Cardiac muscle cell (in vitro differentiated cells and primary cell): ENCODE measurements around the gene ASIC5. TPM values are rescaled to one million over a fixed set of nuclear protein-coding genes. Genes with fewer than 3 reads are reported as not detected.
"Not testable (repeated sequence)": the region's sequence is repeated elsewhere in the genome, so short reads cannot be mapped to it uniquely, and the experiment has no call there.

Source experiments
- DNase-seq, 2 donors: peaks; one replicate each; pipeline versions ENCODE4 v3.0.0 to v3.0.0-alpha.2; 2010 to 2017; ENCODE audit warnings: low read depth in 1 of 2, low spot score in 1 of 2
- H3K27ac ChIP-seq: fragments of 200-600 bp; sonication (generic); 2 replicates; pipeline ENCODE4 v1.5.1; 2016
- H3K27me3 ChIP-seq: fragments of 200-600 bp; sonication (generic); 2 replicates; pipeline ENCODE4 v1.6.0; 2016; ENCODE audit warnings: control low read depth
- H3K36me3 ChIP-seq: fragments of 200-600 bp; sonication (generic); 2 replicates; pipeline ENCODE4 v1.5.1; 2016; ENCODE audit warnings: control low read depth
- H3K4me1 ChIP-seq: fragments of 200-600 bp; sonication (generic); 2 replicates; pipeline ENCODE4 v1.8.1; 2017; ENCODE audit warnings: low read depth, mild to moderate bottlenecking, mixed run types
- H3K4me3 ChIP-seq: fragments of 200-600 bp; sonication (generic); 2 replicates; pipeline ENCODE4 v1.5.1; 2016; ENCODE audit warnings: mild to moderate bottlenecking
- H3K9me3 ChIP-seq: fragments of 200-600 bp; sonication (generic); 2 replicates; pipeline ENCODE4 v1.5.1; 2017; ENCODE audit warnings: low read depth, mild to moderate bottlenecking, control low read depth
- polyA plus RNA-seq: library from polyadenylated mRNA; unstranded; fragments of >200 nt; fragmentation: Nextera tagmentation; extraction: Ambion mirVana; gene quantifications from 2 replicates; pipeline ENCODE4 v1.2.1, GENCODE V29; 2016
- total RNA-seq: library from RNA; depleted of rRNA; stranded (reverse); fragments of >200 nt; gene quantifications from 2 replicates; pipeline ENCODE4 v1.2.3, GENCODE V29; 2016
- TF ChIP-seq, protein P1 (sequence below): IDR thresholded peaks from 2 replicates; pipeline ENCODE4 v1.5.1; 2012; ENCODE audit warnings: low read depth, mild to moderate bottlenecking, low read length

The ASIC5 gene
- total and polyA plus RNA-seq, 2 experiments from 2014 or later, result not detected

DNA sequence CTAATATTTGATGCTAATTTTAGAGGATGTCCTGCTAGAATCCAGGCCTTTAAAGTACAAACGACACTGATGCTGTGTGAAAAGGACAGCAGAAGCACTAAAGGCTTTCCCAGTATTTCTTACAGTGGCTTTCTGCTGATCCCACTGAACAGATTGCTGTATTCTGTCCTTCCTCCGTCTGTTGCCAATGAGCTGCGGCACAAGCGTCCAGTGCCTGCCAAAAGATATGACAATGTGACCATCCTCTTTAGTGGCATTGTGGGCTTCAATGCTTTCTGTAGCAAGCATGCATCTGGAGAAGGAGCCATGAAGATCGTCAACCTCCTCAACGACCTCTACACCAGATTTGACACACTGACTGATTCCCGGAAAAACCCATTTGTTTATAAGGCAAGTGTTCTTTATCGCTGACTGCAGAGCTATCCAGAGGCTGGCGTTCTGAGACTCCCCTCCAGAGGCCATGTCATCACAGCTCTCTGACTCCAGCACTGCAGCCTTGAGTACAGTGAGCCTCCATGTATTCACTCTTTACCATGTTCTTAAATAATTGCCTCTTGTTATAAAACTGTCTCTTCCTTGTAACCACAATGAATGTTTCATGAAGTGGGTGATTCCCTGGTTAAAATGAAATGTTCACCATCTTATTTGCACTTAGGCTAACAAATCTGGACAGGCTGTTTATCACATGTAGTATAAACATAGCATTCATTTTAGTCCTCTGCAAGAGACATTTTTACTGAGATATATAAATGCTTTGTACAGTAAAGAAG lies 63.7 kb downstream of the ASIC5 start:
- DNase-seq, result no peak
- TF ChIP-seq, protein P1, sequence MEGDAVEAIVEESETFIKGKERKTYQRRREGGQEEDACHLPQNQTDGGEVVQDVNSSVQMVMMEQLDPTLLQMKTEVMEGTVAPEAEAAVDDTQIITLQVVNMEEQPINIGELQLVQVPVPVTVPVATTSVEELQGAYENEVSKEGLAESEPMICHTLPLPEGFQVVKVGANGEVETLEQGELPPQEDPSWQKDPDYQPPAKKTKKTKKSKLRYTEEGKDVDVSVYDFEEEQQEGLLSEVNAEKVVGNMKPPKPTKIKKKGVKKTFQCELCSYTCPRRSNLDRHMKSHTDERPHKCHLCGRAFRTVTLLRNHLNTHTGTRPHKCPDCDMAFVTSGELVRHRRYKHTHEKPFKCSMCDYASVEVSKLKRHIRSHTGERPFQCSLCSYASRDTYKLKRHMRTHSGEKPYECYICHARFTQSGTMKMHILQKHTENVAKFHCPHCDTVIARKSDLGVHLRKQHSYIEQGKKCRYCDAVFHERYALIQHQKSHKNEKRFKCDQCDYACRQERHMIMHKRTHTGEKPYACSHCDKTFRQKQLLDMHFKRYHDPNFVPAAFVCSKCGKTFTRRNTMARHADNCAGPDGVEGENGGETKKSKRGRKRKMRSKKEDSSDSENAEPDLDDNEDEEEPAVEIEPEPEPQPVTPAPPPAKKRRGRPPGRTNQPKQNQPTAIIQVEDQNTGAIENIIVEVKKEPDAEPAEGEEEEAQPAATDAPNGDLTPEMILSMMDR, result no peak
- no peaks in the 10 kb centered on the region for H3K9me3 ChIP-seq
- no peaks in the 10 kb centered on the region for H3K4me1 ChIP-seq
- H3K36me3 ChIP-seq, result peaks cover 44% of the 10 kb centered on the region
- H3K27ac ChIP-seq, result no peak overlapping the region
- H3K4me3 ChIP-seq, result no peak overlapping the region
- no peaks in the 10 kb centered on the region for H3K27me3 ChIP-seq

DNA sequence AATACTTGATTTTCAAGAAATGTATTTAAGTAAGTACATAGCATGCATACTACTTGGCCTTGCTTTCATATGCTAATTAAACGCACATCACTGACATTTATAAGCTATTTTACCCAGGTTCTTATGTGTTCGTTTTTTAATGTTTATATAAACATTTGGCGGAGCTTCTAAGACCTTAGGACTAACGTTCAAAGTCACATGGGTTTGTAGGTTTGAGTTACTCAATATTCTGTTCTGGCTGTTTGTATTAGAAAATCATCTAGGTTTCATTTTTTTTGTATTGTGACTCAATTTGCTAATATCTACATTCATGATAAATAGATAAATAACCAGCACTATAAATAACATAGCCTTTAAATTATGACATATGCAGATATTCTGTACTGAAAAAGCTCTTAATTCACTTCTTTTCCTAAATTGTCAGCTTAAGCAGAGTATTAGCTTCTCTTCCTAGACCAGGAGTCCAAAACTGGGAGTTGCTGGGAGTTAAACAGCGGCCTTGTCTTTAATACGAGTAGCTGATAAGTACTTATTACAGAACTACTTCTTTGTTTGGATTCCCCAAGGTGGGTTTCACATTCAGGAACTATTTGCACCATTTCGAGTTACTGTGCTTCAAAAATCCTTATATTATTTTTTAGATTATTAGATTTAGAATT lies 65.3 kb downstream of the ASIC5 start:
- Histone ChIP-seq H3K27me3 (no peaks in the 10 kb centered on the region), H3K36me3 (peaks cover 44% of the 10 kb centered on the region), H3K4me1 (no peaks in the 10 kb centered on the region), H3K27ac (no peak overlapping the region), H3K4me3 (no peak overlapping the region), H3K9me3 (no peaks in the 10 kb centered on the region)
- no peak for DNase-seq
- TF ChIP-seq, protein P1, result no peak

DNA sequence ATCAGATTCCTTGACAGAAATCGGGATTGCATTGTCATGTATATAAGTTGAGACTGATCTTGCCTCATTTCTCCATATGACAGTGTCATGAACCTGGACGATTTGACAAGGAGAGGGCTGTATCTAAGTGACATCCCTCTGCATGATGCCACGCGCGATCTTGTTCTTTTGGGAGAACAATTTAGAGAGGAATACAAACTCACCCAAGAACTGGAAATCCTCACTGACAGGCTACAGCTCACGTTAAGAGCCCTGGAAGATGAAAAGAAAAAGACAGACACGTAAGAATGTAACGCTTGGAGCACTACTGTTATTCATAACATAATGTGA lies 66.3 kb downstream of the ASIC5 start:
- no peak overlapping the region for H3K4me3 ChIP-seq
- peaks cover 40% of the 10 kb centered on the region for H3K36me3 ChIP-seq
- TF ChIP-seq, protein P1, result no peak
- no peaks in the 10 kb centered on the region for H3K4me1 ChIP-seq
- H3K9me3 ChIP-seq, result no peaks in the 10 kb centered on the region
- no peak overlapping the region for H3K27ac ChIP-seq
- no peak for DNase-seq
- no peaks in the 10 kb centered on the region for H3K27me3 ChIP-seq

DNA sequence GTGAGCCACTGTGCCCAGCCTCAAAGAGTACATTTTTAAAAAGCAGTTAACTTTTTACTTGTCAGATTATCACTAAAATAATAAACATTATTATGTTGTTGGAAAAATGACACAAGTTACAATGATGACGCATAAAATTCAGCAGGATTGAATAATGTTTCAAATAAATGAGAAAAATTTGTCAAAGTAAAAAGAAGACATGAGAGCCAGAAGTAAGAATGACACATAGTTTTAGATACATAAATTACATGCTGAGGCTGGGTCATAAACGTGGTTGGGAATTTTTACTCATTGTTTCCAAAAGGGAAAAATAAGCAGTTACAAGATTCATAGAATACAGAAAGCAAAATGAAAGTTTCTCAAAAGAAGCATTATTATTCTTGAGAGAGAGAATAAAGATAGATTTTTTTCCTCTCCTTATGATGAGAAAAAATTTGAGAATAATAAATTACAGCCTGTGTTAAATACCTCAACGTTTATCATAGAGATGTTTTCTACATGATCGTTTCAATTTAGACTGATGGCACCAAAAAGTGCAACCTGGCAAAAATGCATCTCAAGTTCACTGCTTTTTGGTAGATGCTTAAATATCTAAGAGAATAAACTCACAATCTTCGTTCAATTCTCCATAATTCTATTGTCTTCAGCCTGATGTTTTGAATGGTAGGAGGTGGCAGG lies 66.8 kb downstream of the ASIC5 start:
- no peak overlapping the region for H3K27ac ChIP-seq
- H3K36me3 ChIP-seq, result peaks cover 42% of the 10 kb centered on the region
- TF ChIP-seq, protein P1, result no peak
- H3K9me3 ChIP-seq, result no peaks in the 10 kb centered on the region
- H3K27me3 ChIP-seq, result no peaks in the 10 kb centered on the region
- H3K4me3 ChIP-seq, result no peak overlapping the region
- DNase-seq, result no peak
- no peaks in the 10 kb centered on the region for H3K4me1 ChIP-seq

DNA sequence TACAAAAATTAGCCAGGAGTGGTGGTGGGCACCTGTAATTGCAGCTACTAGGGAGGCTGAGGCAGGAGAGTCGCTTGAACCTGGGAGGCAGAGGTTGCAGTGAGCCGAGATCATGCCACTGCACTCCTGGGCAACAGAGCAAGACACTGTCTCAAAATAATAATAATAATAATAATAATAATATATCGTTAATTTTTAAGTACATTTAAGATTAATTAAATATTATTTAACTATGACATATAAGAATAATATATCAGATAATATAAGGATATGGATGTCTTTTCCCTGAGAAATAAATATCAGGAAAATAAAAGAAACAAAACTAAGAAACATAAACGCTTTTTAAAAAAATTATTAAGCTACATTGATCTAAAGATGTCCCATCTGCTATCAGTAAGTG lies 68.5 kb downstream of the ASIC5 start:
- not testable (repeated sequence) for H3K4me1 ChIP-seq, H3K27ac ChIP-seq, H3K4me3 ChIP-seq, H3K9me3 ChIP-seq, H3K27me3 ChIP-seq, DNase-seq
- H3K36me3 ChIP-seq, result peaks cover 47% of the 10 kb centered on the region

DNA sequence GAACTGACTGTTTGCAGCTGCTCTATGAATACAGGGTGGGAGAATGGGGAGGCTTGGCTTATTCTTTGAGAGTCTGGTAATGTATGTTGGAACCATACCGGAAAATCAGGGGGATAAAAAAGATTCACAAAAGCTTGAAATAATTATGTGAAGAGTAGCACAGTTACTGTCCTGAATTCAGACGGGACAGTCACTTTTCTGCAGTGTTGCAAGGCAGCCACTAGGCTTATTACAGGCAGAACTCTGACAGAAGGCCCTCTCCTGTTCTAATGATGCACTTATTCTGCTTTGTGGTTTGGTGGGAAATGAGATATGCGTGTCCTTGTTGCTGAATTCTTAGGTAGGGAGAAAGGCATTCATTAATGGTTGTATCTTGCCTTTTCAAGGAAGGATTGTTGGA lies 70.1 kb downstream of the ASIC5 start:
- H3K27me3 ChIP-seq, result no peaks in the 10 kb centered on the region
- H3K36me3 ChIP-seq, result peaks cover 44% of the 10 kb centered on the region
- DNase-seq, result peak in 1 of 2 donors; percentile 44
- H3K9me3 ChIP-seq, result no peaks in the 10 kb centered on the region
- TF ChIP-seq, protein P1, result peak; percentile 52
- H3K4me1 ChIP-seq, result no peaks in the 10 kb centered on the region
- no peak overlapping the region for H3K4me3 ChIP-seq
- H3K27ac ChIP-seq, result no peak overlapping the region
